HepG2 (cell line): ENCODE measurements around the gene CACNA1D. TPM values are rescaled to one million over a fixed set of nuclear protein-coding genes. Genes with fewer than 3 reads are reported as not detected.

Source experiments
- SP4 ChIP-seq: sonication (generic); formaldehyde crosslinking; IDR thresholded peaks from 2 replicates; pipeline ENCODE4 v1.8.1; 2023; ENCODE audit warnings: mild to moderate bottlenecking, missing genetic modification reagents
- TGIF2 ChIP-seq: IDR thresholded peaks from 2 replicates; pipeline ENCODE4 v1.6.1; 2016; ENCODE audit warnings: control low read depth, missing compliant biosample characterization
- YEATS2 ChIP-seq: sonication (generic); formaldehyde crosslinking; IDR thresholded peaks from 2 replicates; pipeline ENCODE4 v1.4.0; 2020; ENCODE audit warnings: missing genetic modification reagents, borderline replicate concordance
- ZMYM2 ChIP-seq: sonication (generic); formaldehyde crosslinking; IDR thresholded peaks from 2 replicates; pipeline ENCODE4 v1.8.0; 2022; ENCODE audit warnings: mild to moderate bottlenecking, missing genetic modification reagents
- ZNF124 ChIP-seq: sonication (generic); formaldehyde crosslinking; IDR thresholded peaks from 2 replicates; pipeline ENCODE4 v1.4.0; 2020; ENCODE audit warnings: missing genetic modification reagents
- ZNF260 ChIP-seq: sonication (generic); formaldehyde crosslinking; IDR thresholded peaks from 2 replicates; pipeline ENCODE4 v1.4.0; 2020; ENCODE audit warnings: missing genetic modification reagents, low read depth, mild to moderate bottlenecking, borderline replicate concordance
- ZNF281 ChIP-seq: sonication (generic); formaldehyde crosslinking; IDR thresholded peaks from 2 replicates; pipeline ENCODE4 v1.4.0; 2020; ENCODE audit warnings: missing genetic modification reagents, borderline replicate concordance
- ZNF709 ChIP-seq: sonication (generic); formaldehyde crosslinking; IDR thresholded peaks from 2 replicates; pipeline ENCODE4 v1.5.0; 2020; ENCODE audit warnings: mild to moderate bottlenecking, missing genetic modification reagents
- ZNF768 ChIP-seq: sonication (generic); formaldehyde crosslinking; IDR thresholded peaks from 2 replicates; pipeline ENCODE4 v1.4.0; 2020; ENCODE audit warnings: missing genetic modification reagents
- polyA plus RNA-seq, 8 experiments: library from polyadenylated mRNA; depleted of rRNA in 3 of 8; stranded (reverse) in 7 of 8; unstranded in 1 of 8; fragments of >200 nt; fragmentation: Illumina TruSeq in 4 of 8; extraction: Trizol in 4 of 8; gene quantifications; 2 replicates each; pipeline versions ENCODE4 v1.2.1 to v1.2.3, GENCODE V29; 2011 to 2016; ENCODE audit warnings: low read depth in 4 of 8, missing spikeins in 1 of 8, mixed read lengths in 1 of 8; ENCODE audit not compliant: insufficient read depth in 1 of 8
- total RNA-seq, 5 experiments: library from RNA; depleted of rRNA; stranded (reverse); fragments of >200 nt; fragmentation: Illumina TruSeq; extraction: Trizol; gene quantifications; 2 replicates each; pipeline ENCODE4 v1.2.3, GENCODE V29; 2016; ENCODE audit warnings: low read depth in 1 of 5
- TF ChIP-seq, protein P1 (sequence below): sonication (generic); formaldehyde crosslinking; IDR thresholded peaks from 2 replicates; pipeline ENCODE4 v1.9.0; 2021; ENCODE audit warnings: mild to moderate bottlenecking, missing genetic modification reagents
- TF ChIP-seq, protein P2 (sequence below): sonication (generic); formaldehyde crosslinking; conservative IDR thresholded peaks from 2 replicates; pipeline ENCODE4 v1.4.0; 2020; ENCODE audit warnings: missing genetic modification reagents
- TF ChIP-seq, protein P3 (sequence below): sonication (generic); formaldehyde crosslinking; IDR thresholded peaks from 2 replicates; pipeline ENCODE4 v1.5.1; 2020; ENCODE audit warnings: missing genetic modification reagents, mild to moderate bottlenecking, borderline replicate concordance

Gene CACNA1D
- total and polyA plus RNA-seq, 2 of the 13 experiments (the other 11 are each of a cell fraction or from before 2014, with no cell fraction given): 0.26 to 0.38 TPM

GRCh38 chr3:53809764-53810400 lies 315.5 kb downstream of the CACNA1D start (continued):
- TF ChIP-seq ZNF281 (no peak), ZNF260 (CRISPR knock-in tag) (no peak), SP4 (CRISPR knock-in tag) (no peak), ZNF124 (CRISPR knock-in tag) (no peak), TGIF2 (no peak), ZMYM2 (CRISPR knock-in tag) (no peak), YEATS2 (CRISPR knock-in tag) (no peak), ZNF709 (CRISPR knock-in tag) (no peak), ZNF768 (CRISPR knock-in tag) (no peak)
- TF ChIP-seq, protein P1, sequence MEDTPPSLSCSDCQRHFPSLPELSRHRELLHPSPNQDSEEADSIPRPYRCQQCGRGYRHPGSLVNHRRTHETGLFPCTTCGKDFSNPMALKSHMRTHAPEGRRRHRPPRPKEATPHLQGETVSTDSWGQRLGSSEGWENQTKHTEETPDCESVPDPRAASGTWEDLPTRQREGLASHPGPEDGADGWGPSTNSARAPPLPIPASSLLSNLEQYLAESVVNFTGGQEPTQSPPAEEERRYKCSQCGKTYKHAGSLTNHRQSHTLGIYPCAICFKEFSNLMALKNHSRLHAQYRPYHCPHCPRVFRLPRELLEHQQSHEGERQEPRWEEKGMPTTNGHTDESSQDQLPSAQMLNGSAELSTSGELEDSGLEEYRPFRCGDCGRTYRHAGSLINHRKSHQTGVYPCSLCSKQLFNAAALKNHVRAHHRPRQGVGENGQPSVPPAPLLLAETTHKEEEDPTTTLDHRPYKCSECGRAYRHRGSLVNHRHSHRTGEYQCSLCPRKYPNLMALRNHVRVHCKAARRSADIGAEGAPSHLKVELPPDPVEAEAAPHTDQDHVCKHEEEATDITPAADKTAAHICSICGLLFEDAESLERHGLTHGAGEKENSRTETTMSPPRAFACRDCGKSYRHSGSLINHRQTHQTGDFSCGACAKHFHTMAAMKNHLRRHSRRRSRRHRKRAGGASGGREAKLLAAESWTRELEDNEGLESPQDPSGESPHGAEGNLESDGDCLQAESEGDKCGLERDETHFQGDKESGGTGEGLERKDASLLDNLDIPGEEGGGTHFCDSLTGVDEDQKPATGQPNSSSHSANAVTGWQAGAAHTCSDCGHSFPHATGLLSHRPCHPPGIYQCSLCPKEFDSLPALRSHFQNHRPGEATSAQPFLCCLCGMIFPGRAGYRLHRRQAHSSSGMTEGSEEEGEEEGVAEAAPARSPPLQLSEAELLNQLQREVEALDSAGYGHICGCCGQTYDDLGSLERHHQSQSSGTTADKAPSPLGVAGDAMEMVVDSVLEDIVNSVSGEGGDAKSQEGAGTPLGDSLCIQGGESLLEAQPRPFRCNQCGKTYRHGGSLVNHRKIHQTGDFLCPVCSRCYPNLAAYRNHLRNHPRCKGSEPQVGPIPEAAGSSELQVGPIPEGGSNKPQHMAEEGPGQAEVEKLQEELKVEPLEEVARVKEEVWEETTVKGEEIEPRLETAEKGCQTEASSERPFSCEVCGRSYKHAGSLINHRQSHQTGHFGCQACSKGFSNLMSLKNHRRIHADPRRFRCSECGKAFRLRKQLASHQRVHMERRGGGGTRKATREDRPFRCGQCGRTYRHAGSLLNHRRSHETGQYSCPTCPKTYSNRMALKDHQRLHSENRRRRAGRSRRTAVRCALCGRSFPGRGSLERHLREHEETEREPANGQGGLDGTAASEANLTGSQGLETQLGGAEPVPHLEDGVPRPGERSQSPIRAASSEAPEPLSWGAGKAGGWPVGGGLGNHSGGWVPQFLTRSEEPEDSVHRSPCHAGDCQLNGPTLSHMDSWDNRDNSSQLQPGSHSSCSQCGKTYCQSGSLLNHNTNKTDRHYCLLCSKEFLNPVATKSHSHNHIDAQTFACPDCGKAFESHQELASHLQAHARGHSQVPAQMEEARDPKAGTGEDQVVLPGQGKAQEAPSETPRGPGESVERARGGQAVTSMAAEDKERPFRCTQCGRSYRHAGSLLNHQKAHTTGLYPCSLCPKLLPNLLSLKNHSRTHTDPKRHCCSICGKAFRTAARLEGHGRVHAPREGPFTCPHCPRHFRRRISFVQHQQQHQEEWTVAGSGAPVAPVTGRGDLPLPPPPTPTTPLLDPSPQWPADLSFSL (CRISPR knock-in tag): no peak
- TF ChIP-seq, protein P2, sequence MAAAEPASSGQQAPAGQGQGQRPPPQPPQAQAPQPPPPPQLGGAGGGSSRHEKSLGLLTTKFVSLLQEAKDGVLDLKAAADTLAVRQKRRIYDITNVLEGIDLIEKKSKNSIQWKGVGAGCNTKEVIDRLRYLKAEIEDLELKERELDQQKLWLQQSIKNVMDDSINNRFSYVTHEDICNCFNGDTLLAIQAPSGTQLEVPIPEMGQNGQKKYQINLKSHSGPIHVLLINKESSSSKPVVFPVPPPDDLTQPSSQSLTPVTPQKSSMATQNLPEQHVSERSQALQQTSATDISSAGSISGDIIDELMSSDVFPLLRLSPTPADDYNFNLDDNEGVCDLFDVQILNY: no peak
- TF ChIP-seq, protein P3, sequence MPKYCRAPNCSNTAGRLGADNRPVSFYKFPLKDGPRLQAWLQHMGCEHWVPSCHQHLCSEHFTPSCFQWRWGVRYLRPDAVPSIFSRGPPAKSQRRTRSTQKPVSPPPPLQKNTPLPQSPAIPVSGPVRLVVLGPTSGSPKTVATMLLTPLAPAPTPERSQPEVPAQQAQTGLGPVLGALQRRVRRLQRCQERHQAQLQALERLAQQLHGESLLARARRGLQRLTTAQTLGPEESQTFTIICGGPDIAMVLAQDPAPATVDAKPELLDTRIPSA: no peak
- TF ChIP-seq, all 625 proteins: peak for 5
